HG02798 (cell line): ENCODE measurements around the gene CBLB.
A peak's percentile ranks its signal among the peaks of the same experiment; 100 is the strongest.

Experiments used
- ATAC-seq: cut with Tn5 transposase; IDR thresholded peaks from one replicate; pipeline ENCODE4 v1.9.1; 2021; ENCODE audit warnings: mild to moderate bottlenecking; ENCODE audit not compliant: unreplicated experiment, poor library complexity

The CBLB gene

DNA sequence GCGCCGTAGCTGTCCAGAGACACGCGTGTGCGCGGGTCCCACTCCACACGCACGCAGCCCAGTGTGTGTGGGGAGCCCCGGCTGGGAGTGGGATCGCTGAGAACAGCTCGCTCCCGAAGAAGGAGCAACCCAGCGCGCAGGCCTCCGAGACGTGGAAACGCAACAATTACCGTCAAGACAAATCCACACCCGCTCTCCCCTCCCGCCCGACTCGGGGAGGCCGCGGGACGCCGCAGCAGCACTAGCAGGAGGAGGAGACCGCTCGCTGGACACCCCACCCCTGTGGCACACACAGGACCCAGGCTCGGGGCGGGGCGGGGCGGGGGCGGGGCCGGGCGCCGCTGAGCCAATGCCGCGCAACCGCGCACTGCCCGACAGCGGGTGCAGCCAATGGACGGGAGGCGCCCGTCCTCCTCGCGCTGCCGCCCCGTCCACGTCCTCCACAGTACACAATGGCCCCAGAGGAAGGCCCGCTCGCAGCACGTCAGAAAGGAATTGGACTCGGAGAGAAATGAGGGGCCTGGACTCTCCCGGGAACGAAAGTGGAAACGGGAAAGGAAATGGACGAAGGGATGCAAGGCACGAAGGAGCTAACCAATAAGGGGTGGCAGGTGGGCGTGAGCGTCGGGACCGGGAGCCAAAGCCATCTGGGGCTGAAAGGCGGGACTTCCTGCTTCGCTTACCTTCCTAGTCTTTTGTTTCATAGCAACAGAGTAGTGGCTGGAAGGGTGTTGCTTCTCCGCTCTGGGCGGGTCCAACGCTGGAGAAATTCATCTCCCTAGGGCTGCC is at the start of gene CBLB:
TSS of gene CBLB (minus strand) at position 271 of the 789 bp plus-strand sequence. CDS start 1,435 bp downstream, outside the sequence.
- ATAC-seq = peak; percentile 90

GRCh38 chr3:105916767-105917166 is 48.0 kb upstream of the CBLB start:
- no peak for ATAC-seq

DNA sequence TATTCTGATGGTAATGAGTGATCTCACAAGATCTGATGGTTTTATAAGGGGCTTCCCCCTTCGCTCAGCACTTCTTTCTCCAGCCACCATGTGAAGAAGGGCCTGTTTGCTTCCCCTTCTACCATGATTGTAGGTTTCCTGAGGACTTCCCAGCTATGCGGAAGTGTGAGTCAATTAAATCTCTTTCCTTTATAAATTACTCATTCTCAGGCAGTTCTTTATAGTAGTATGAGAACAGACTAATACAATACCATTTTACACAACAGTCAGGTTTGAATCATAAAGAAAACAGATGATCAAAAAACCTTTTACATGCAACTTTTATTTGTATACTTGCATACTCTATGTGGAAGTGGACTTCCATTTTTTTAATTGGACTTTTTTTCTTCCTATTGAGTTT is 46.7 kb upstream of the CBLB start:
- no peak for ATAC-seq

GRCh38 chr3:105913616-105914015 is 44.8 kb upstream of the CBLB start:
- ATAC-seq = no peak

- no peak for ATAC-seq
Observed at GRCh38 chr3:105912891-105913290, 44.1 kb upstream of the CBLB start.

- ATAC-seq = no peak
Observed at GRCh38 chr3:105911496-105911895, 42.7 kb upstream of the CBLB start.

DNA sequence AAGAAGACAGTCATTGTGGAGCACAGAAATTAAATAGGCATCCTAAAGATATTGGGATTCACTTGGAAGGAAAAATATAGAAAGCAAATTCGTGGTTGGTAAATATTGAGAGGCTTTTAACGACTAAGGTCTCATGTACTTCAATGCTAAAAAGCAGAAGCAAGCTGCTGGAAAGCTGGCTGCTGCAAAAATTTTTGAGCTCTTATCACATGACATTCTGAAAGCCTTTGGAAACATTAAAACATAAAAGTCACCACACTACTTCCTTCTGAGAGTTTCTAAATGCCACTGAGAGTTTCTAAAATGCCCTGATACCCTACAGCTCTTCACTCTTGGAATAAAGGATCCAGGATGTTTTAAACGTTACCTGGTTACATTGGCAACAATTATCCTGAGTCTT is 39.0 kb upstream of the CBLB start:
- ATAC-seq = no peak

- ATAC-seq = no peak
Observed at GRCh38 chr3:105906836-105907235, 38.0 kb upstream of the CBLB start.

DNA sequence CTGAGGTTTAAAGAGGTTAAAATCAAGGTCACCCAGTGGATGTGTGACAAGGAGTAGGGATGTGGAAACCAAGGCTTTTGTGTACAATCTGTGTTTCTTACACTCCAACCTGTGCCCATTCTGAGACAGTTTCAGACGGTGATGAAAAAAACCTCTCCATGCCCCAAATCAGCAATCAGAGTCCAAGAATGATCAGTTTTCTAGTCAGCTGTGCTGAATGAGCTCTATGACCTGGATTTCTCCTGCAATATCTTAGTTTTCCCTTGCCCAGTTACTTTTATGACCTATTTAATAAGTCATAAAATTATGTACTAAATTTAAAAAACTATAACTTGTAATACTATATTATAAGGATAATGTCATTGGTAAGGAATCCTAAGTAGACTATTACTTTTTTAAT is 37.5 kb upstream of the CBLB start:
- ATAC-seq = no peak

DNA sequence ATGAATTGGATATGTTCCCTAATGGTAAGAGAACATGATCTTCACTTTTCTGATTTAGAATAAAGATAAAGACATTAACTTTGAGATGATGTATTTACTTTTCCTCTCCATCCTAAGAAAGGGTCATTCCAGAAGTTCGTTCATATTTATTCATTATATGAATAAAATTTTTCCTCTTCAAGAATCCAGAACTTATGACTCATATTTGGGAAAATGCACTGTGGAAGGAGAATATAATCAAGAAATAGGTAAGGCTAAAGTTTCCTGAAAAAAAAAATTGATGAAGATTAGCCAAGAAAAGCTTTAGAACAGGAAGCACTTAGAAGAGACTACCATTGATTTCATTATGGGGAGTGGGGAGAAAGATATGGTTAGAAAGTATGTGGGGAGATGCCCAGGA is 36.5 kb upstream of the CBLB start:
- ATAC-seq = no peak

GRCh38 chr3:105904678-105905284 is 36.0 kb upstream of the CBLB start:
- ATAC-seq = no peak

- no peak for ATAC-seq
Observed at GRCh38 chr3:105904251-105904650, 35.4 kb upstream of the CBLB start.

DNA sequence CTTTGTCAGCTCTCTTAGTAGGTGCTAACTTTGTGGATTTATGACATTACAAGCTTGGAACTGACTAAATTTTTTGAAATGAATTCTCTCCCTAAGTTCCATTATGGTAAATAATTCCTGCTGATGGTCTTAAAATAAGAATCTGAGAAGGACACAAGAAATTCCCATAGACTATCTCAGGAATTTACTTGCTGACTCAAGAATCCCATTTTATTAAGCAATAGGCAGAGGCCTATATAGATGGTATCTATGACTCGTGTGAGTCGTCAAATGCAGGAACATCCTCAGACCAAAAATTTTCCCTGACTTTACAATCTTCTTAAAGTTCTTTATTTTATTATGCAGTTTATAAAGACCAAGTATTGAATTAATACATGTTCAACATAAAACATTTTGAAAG is 30.7 kb upstream of the CBLB start:
- ATAC-seq = no peak

GRCh38 chr3:105891101-105891500 is 22.3 kb upstream of the CBLB start:
- no peak for ATAC-seq

DNA sequence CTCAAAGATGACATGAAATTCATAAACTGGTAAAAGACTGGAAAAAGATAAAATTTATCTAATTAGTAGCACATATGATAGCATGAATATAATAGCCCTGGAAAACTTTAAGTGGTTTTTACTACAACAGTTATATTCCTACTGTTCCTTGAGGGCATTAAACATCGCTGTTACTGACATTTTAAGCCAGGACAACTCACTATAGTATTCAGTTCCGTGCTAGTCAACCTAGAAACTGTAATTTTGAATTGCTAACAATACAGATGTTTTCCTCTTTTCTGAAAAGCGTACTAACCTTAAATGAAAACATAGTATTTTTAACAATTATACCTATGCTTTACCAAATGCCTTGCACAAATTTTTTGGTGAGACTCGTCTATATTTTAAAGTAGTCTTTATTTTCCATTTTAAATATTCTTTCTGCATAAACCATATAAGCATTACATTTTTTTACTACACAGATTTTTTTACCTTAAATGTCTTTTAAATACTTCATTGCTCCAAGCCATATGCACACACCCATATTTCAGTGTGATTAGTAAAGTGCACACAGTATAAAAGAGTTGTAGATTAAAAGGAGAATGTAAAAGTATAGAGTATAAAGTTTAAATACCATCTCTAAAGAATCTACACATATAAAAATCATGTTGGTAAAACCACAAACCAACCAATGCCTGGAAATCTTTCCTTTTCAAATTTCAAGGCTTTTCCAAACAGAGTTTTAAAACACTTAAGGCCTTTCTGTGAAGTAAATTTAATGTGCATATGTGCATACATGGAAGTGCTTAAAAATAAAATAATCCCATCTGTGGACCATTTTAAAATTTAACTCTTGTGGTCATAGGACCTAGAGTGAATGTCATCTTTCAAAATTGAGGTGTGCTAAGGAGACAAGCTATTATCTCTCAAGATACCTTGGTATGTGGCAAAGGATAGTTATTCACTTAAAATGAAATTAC is 20.1 kb upstream of the CBLB start:
- ATAC-seq = no peak

GRCh38 chr3:105885256-105885655 is 16.4 kb upstream of the CBLB start:
- no peak for ATAC-seq

DNA sequence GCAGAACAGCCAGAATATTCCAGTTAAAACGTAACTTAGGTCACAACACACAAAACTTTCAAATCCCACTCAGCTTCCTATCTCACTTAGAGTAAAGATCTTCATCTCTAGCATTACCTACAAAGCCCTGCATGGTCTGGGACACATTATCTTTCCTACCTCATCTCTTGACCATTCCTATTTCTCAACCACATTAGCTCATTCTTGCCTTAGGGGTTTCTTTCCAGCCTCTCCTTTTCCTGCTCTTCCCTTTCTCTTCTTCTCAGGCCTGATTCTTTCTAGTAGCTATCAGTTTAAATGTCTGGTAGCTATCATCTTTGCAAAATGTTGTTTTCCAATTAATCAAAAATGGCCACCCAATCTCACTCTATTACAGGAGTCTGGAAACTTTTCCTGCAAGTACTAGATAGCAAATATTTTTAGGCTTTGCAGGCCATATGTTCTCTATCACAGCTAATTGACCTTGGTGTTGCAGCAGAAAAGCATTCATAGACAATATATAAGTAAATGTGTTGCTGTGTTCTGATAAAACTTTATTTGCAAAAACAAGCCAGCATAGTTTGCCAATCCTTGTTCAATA is 15.1 kb upstream of the CBLB start:
- no peak for ATAC-seq

DNA sequence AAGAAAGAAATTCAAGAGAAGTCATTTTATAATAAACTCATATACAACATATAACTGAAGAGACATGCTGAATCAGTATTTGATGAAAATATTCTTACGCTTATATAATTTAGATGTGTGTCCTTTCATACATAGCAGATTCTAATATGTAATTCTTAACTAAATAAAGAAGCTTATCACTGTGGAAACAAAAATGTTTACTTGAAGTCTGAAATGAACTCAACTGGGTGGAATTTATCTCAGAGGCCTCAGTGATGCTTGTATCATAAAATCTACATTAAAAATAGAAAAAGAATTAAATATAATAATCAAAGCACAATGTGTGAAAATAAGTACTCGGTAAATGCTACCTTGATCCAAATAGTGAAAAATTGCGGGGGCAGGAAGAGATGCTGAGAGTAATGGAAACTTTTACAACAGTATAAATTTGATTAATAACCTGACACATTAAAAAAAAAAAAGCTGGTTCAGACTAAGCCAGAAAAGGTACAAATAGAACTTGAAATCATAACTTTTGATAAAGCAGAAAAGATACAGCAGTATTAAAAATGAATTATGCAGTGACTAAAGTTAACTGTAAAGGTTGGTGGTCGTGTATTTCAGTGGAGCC is 12.0 kb upstream of the CBLB start:
- ATAC-seq = no peak

- no peak for ATAC-seq
Observed at GRCh38 chr3:105878061-105878460, 9.2 kb upstream of the CBLB start.

- no peak for ATAC-seq
Observed at GRCh38 chr3:105877336-105877910, 8.6 kb upstream of the CBLB start.
